HG02970 (cell line): ENCODE data around the gene KLRF1.

Experiments used
- ATAC-seq: cut with Tn5 transposase; IDR thresholded peaks from one replicate; pipeline ENCODE4 v1.9.1; 2021; ENCODE audit warnings: mild to moderate bottlenecking, moderate library complexity, moderate number of reproducible peaks; ENCODE audit not compliant: unreplicated experiment, low FRiP score

Gene KLRF1, protein sequence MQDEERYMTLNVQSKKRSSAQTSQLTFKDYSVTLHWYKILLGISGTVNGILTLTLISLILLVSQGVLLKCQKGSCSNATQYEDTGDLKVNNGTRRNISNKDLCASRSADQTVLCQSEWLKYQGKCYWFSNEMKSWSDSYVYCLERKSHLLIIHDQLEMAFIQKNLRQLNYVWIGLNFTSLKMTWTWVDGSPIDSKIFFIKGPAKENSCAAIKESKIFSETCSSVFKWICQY

DNA sequence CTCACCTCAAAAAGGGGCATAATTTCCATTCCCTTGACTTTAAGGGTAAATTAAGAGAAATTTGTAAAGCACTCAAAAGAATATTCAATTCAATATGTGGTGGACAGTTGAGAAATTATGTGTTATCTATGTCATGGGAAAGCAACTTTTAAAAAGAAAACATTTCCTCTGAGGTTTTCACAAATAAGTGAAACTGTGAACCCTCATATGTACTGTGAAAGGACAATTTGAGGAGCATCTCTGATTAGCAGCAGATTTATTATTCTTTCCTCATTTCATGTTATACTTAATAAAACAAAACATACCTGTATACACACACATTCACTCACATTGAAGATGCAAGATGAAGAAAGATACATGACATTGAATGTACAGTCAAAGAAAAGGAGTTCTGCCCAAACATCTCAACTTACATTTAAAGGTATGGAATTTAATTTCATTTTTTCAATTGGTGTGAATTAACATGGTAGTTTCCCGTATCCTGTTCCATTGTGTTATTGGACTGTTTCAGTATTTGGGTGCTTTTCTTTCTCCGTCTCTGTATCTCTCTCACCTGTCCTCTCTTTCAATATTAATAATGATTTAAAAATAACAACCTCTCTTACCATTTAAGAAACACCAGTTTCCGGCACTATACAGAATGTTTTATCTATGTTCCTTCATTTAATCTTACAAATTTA is at the start of gene KLRF1:
TSS of gene KLRF1 (plus strand) at position 273 of the 680 bp plus-strand sequence. CDS start at position 337, 64 bp downstream.
- no peak for ATAC-seq

DNA sequence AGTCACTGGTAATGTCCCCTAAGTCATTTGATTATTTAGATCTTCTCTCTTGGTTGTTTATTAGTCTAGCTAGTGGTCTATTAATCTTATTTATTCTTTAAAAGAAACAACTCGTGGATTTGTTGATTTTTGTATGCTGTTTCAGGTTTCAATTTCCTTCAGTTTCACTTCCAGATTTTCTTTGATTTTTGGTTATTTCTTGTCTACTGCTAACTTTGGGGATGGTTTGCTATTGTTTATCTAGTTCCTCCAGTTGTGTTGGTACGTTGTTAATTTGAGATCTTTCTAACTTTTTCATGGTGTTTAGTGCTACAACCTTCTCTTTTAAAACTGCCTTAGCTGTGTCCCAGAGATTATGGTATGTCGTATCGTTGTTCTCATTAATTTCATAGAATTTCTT is 48.1 kb upstream of the KLRF1 start:
- no peak for ATAC-seq

DNA sequence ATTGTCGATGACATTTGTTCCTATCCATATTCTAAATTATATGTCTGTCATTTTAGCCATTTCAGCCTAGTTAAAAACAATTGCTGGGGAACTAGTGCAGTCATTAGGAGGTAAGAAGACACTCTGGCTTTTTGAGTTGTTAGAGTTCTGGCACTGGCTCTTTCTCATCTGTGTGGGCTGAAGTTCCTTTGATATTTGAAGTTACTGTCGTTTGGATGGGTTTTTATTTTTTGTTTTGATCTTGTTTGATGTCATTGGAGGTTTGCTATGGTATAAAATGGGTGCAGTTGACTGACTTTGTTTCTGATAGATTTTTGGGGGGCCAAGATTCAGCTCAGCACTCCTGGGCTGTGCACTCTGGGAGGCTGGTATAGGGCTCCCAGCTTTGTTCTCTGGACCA is 45.9 kb upstream of the KLRF1 start:
- ATAC-seq, result no peak

DNA sequence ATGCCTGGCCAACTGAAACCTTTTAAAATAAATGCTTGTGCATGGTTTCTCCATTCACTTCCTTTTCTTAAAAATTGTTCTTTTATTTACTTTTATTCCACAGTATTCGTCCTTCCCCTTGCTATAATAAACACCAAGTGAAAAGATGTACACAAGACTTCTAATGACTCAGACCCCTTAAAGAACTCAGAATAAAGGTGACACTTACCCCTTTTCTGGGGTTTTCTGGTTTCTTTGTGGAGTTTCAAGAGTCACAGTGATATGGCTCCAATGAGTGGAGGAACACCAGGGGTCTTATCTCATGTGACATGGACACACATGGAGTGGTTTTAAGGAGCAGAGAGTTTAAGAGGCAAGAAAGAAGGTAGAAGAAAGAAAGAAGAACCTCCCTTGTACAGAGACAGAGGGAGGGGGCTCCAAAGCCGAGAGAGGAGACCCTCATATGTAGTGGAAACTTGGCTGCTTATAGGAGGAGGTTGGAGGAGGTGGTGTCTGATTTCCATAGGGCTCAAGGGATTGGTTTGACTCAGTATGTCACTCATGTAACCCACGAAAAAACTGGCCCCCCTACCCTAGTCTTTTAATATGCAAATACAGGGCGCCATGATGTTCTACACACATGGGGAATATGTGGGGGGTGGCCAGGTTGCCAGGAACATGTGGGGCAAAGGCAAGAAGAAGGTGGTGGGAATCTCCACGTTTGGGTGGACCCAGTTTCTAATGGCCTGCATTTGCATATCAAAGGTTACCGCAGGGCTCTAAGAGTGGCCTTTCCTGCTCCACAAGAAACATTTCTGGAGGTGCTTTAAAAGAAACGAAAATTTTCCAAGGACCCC is 44.5 kb upstream of the KLRF1 start:
- ATAC-seq, result no peak

DNA sequence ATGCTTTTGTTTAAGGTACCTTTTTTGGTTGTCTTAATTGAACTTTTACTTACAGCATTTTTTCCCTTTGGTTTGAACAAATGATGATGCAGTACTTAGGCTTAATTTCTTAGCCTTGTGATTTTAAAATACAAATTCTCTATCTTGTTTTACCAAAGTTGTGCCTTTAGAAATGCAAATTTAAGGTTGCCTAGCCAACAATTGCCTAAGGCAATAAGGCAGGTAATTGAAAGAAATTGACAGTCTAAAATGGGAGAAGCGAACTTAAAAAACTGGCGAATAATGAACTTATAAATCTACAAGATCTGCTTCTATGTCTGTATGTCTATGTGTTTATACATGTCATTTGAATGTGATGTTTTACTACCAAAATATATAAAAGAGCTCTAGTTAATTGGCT is 43.0 kb upstream of the KLRF1 start:
- ATAC-seq, result no peak

DNA sequence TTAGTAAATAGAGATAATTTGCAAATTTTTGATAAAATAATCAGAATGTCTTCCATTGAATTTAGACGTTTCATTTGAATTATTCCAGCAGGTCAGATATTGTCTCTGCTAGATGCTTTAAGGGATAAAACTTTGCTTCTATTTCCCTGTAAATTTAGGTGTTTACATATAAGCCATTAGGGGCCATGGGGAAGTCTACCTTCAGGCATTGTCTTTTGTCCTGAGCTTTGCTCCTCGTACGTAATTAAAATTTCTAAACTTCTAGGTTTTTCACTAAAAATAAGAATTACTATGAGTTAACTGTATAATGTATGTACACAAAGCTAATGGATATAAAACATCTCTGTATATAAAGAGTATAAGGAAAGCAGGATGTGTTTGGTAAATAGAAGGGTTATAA is 42.5 kb upstream of the KLRF1 start:
- ATAC-seq, result no peak

DNA sequence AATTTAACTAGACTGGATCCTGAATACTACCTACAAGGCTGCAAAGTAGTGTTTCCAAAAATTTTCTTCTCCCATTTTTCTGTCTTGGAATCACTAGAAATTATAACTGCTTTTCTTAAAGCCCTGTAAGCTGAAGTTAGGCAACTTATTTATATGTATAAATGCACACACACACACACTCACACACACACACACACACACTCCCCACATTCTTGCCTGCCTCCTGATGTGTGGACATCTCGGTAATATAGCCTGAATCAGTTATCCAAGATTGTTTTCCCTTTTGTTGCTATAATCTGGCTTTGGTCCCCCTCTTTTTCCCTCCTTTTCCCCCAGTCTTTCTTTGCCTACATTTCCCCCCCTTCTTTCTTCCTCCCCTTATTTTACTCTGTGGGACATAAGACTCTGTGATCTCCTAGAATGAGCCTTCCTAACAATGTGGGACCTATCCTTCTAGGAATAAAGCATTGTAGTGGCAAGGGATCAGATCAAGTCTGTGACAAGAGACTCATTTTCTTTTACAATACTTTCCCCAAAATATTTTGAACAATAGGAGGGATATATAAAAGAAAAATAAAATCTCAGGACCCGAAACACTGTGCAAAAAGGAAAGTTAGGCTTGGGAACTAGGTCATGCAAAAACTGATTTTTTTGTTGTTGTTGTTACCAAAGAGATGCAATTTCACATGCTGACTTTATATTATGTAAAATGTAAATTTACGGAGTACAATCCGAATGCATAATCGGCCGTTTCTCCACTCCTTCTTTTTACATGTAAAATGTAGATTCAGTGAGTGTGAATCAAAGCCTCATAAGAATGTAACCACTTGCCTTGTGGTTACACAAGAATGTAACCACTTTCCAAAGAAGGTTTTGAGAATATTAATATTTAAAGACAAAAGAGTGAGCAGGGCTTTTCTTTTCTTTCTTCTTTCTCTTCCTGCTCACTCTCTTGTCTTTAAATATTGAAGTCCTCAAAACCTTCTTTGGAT is 40.3 kb upstream of the KLRF1 start:
- ATAC-seq, result no peak

DNA sequence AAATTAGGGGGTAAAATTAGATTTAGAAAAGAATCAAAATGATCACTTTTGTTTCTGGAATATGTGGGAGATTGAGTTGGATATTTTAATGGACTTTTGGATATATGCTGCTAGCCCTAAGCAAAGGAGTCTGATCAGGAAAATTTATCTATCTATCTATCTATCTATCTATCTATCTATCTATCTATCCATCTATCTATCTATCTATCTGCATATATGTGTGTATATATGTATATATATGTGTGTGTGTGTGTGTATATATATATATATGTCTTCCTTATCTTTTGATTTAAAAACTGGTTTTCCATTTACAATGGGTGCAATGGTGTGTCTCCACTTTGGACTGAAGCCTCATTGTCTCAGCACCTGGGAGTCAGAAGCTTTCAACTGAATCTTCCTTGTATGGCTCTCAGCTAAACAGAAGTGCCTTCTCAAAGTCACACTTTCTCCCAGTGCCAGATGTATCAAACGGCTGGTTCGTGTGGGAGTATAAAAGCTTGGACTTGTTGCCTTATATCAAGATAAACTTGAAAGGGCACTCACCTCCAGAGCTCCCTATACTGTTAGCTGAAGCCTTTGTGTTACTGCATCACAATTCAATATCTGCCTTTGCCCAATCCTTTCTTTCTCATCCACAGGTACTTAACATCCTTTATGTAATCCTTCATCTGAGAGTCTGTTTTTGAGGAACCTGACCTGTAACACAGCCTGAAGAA is 34.9 kb upstream of the KLRF1 start:
- no peak for ATAC-seq

DNA sequence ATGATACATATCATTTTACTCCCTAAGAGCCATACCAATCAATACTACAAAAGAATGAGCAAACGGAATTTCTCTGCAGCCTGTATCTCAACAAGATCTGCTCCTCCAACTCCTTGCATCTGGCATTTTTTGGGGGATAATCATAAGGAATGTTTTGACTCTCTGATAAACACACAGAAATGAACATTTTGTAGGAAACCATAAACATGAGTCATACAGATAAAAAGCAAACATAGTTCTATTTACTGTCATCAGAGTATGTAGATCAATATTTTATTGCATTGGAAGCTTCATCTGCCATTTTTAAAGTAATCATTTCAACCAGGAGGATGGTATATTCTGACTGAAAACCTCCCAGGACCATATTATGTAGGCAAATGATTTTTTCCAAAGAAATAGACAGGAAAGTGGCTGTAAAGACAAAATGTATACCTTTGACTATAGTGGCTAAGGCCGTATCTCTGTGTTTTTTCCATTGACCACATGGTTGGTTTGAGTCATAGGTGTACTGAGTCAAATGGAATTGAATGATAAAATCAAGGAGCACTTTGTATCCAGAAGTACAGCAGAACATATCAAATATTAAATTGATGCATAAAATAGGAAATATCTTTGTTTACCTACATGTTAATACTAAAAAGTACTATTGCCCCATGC is 34.2 kb upstream of the KLRF1 start:
- ATAC-seq, result no peak

DNA sequence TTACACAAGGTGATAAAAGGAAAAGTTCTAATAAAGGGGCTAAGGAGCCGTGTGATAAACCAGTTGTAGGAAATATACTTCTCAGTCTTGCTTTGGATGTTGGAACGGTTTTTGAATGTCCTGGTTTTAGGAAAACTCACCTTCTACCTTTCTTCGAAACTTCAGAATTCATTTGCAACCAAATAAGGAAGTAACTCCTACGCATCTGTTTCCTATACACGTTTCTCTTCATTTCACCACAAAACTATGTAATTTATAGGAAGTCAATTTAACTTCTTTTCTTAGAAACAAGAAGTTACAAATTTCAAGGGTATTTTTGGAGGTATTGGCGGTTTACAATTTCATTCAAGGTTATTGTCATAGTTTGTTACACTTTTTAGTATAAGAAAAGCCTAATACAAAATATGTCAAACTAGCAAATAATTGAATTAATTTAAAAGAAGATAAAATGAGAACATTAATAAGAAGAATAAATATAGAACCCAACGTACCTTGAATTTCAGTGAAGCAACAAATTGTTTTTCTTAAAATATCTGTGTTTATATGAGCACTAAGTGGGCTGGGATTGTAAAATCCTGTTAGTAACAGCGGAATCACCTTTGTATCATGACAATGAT is 33.4 kb upstream of the KLRF1 start:
- no peak for ATAC-seq

DNA sequence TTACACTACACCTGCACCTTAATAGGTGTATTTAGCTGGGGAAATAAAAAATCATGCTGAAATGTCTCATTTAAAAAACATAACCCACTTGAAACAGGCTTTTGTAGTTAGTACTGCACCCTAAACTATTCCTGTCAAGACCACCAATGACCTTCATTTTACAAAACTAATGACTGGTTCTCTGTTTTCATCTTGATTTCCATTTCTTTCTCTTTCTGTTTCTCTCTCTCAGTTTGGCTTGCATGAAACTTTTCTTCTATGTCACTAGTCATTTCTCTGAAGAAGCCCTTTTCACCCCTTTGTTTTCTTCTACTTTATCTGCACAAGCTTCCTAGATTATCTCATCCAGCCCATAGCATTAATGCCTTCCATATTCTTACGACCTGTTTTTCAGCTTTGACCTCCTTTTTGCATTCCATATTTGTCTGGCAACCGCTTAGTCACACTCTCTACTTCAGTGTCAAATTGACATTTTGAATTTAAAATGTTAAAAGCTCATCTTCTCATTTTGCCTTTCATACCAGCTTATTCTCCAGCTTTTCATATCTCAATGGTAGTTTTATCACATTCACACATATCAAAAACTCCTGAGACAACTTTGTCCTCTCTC is 32.7 kb upstream of the KLRF1 start:
- no peak for ATAC-seq

DNA sequence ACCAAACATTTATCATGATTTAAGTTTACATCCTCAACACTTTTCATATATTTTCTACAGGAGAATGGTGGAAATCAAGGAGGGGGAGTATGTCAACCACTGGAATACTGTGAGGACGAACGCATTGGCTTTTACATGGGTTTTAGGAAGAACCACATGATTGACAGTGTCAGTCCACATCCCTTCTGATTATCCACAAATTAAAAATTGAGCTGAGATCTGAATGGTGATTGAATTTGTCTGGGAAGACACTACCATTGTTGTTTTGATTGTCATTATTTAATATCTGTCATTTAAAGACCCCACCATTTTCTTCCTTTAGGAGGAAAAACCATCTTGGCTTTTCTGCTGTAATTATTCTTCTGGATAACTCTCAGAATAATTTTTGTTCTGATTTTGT is 31.3 kb upstream of the KLRF1 start:
- no peak for ATAC-seq

DNA sequence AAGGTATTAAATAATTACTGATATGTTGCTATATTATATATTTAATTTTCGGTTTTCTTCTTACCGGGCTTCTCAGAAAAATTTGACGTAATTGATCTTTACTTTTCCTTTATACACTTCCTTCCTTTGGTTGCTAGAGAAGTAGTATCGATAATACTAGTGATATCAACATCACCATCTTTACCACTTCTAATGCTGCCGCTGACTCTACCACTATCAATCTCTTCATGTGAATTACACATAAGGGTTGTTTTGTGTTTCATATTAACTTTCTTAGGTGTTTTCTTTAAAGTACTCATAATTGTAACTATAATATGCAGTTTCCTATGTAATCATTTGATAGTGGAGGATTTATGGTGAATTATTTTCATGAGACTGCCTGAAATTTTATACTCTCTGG is 30.9 kb upstream of the KLRF1 start:
- no peak for ATAC-seq

DNA sequence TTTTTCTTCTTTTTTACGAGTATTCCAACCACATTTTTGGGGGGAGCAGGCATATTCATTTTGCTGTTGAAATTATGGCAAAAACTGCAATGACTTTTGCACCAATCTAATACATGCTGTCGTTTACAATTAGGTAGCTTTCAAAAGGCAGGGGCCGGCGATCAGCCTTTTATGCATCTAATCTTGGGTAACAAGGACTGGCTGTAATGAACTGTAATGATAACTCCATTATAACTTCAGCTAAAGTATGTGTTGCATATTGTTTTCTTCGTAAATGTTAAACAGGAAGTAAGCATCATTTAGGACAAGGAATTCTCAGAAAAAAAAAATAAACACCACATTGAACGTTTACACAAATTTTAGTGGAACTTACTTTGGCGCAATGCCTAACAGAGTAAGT is 30.3 kb upstream of the KLRF1 start:
- ATAC-seq, result no peak

DNA sequence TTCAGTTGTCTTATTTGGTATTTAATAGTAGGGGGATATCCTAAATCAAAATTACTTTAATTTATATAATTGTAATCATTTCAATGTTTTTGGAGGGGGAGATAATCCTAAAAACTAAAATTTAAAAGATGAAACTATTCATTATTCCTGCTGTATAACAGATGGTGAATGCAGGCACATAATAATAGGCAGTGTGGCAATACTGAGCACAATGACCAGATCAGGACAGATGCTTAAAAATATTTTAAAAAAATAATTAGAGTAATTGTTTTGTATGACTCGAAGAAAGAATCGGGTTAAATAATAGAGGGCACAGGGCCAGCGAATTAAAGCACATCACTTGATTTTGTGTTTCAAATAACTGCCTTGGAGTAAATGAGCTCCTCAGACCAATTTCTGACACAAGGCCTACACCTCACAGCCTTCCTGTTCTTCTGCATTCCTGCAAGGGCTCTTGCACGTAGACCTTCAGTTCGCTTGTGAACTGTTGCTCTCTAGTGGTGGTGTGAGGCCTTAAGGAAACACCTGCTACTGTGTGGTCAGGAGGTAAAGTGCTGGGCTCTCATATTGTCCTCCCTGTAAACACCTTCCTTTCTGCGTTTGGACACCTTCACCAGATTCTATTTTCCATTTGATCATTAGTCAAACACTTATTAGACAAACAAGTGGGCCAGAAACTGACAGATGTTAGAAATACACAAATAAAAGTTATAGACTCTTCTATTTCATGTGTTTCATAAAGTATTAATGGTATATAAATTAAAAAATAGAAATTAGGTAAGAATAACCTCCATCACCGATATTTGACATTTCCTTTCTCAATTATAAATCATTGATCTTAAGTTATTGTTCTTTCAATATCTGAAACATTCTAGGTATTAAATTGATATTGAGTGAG is 29.3 kb upstream of the KLRF1 start:
- peak; percentile 62 for ATAC-seq

DNA sequence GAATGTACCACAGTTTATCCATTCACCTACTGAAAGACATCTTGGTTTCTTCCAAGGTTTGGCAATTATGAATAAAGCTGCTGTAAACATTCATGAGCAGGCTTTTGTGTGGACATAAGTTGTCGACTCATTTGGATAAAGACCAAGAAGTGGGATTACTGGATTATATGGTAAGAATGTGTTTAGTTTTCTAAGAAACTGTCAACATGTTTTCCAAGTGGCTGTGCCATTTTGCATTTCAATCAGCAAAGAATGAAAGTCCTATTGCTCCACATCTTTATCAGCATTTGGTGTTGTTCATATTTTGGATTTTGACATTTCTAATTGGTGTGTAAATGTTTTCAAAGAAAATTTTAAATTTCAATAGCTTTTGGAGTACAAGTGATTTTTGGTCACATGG is 27.3 kb upstream of the KLRF1 start:
- ATAC-seq, result no peak

DNA sequence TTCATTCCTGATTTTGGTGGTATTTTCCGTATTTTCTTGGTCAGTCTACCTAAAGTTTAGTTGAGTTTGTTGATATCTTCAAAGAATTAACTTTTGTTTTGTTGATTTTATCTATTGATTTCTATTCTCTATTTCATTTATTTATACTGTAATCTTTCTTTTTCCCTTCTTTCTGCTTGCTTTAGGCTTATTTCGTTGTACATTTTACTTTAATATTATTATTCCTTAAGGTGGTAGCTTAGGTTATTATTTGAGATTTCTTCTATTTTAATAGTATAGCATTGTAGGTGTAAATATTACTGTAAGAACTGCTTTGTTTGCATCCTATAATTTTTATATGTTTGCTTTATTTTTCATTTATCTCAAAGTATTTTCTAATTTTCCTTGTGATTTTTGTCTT is 21.4 kb upstream of the KLRF1 start:
- ATAC-seq, result no peak
